ENCODE data around the gene PHYH. TPM values are rescaled to one million over a fixed set of nuclear protein-coding genes. Genes with fewer than 3 reads are reported as not detected.
"Not testable (repeated sequence)": the region's sequence is repeated elsewhere in the genome, so short reads cannot be mapped to it uniquely, and the experiment has no call there.

The PHYH gene
- total RNA-seq, 1 donor from 2014 or later = 177 TPM

DNA sequence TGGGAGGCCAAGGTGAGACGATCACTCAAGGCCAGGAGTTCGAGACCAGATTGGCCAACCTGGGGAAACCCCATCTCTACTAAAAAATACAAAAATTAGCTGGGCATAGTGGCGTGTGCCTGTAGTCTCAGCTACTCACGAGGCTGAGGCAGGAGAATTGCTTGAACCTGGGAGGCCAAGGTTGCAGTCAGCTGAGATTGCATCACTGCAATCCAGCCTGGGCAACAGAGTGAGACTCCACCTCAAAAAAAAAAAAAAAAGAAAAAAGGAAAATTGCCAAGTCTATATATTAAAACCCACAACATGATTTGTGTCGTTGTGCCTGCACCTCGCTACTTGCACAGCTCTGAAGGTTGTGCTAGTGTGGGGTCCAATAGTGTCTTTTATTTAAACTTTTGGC is 17.5 kb downstream of the PHYH start:
- DNase-seq; intact Hi-C loops (cut with micrococcal nuclease); ATAC-seq: not testable (repeated sequence)

DNA sequence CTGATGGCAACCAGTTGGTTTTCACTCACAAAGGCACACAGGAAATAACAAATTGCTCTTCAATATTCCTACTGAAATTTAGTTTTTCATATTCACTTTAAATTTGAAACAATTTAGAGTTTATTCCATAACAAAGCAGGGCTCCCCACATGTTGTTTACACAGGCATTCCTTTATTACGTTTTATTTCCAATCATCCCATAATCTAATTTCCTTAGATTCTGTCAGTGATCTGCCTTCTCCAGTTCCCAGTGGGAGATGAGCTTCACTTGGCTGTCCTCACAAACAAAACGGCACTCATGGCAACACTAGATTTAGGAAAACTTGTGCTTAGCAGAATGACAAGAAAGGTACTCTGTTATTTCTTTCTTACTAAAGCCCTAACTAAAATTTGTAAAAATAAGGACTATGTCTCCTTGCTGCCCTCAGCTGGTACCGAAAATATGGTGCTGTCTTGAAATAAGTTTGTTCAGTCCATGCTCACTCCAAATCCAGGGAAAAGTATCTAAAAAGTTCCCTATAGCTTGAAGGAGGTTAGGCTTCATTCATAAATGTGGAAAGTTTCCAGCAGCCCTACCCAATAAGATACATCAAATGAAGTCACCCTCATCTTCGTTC is 23.0 kb downstream of the PHYH start:
- DNase-seq (no peak), ATAC-seq (no peak)
- intact Hi-C loops (cut with micrococcal nuclease) = no loop called here

DNA sequence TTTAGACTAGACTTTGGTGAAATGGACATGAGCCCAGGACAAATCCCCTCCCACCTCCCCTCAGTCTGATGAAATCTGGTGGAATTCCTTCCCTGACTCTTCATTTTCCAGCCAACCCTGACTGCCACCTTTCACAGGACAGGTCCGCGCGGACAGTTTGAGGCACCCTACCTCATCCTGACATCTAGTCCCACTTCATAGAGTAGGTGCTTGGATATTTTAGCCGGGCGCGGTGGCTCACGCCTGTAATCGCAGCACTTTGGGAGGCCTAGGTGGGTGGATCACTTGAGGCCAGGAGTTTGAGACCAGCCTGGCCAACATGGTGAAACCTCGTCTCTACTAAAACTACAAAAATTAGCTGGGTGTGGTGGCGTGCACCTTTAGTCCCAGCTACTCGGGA is 23.7 kb downstream of the PHYH start:
- intact Hi-C loops (cut with micrococcal nuclease); DNase-seq; ATAC-seq: not testable (repeated sequence)

GRCh38 chr10:13272164-13272571 is 27.7 kb downstream of the PHYH start:
- ATAC-seq (peak; percentile 85), DNase-seq (peak; percentile 66)
- intact Hi-C loops (cut with micrococcal nuclease) = no loop called here

GRCh38 chr10:13271552-13272163 is 28.2 kb downstream of the PHYH start:
- DNase-seq (peak; percentile 56), ATAC-seq (peak; percentile 47)
- intact Hi-C loops (cut with micrococcal nuclease) = no loop called here

- intact Hi-C loops (cut with micrococcal nuclease) = no loop called here
- DNase-seq (no peak), ATAC-seq (peak; percentile 78)
These were observed 28.9 kb downstream of the PHYH start for GRCh38 chr10:13270877-13271551.

- intact Hi-C loops (cut with micrococcal nuclease) = no loop called here
- no peak for DNase-seq
- ATAC-seq = no peak
These were observed 31.0 kb downstream of the PHYH start for GRCh38 chr10:13268841-13269240.

DNA sequence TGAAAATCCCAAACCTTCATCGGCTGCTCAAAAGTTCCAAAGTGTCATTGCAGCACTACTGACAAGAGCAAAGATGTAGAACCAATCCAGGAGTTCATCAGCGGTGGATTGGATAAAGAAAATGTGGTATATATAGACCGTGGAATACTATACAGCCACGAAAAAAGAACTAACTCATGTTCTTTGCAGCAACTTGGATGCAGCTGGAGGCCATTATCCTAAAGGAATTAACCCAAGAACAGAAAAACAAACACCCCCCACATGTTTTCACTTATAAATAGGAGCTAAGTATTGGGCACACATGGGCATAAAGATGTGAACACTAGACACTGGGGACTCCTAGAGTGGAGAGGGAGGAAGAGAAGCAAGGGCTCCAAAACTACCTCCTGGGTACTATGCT is 31.6 kb downstream of the PHYH start:
- no peak for ATAC-seq
- intact Hi-C loops (cut with micrococcal nuclease) = no loop called here
- no peak for DNase-seq

DNA sequence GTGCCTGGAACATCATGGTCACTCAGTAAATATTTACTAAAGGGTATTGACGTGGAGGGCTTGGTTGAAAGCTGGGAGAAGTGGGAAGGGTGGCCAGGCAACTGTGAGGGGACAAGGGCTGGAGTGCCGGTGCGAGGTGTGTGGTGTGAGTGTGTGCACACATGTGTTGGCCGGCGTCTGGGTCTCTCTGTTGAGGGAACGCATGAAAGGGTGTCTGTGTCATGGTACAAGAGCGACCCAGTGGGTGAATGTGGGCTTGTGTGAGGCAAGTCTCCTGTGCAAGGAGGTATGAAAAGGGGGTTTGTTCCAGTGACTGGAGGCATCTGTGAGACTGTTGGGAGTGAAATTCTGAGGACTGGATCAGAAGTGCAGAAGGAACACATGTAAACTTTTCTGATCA is 36.3 kb downstream of the PHYH start:
- no peak for ATAC-seq
- DNase-seq = no peak
- intact Hi-C loops (cut with micrococcal nuclease) = no loop called here

DNA sequence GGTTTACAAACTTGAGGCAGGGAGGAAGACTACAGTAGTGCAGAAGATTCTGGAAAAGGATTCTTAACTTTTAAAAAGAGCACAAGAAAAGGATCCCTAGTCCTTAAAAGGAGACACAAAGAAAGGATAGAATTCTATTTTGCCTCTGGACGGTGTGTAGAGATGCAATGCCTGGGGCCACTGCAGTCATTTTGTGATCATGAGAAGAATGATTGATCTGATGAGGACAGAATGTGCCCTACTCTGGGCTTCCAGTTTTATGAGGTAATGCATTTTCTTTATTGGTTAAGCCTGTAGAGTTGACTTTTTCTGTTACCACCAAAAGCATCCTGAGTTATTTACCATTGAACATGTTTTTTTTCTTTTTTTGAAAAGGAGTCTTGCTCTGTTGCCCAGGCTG is 37.4 kb downstream of the PHYH start:
- DNase-seq = no peak
- ATAC-seq = no peak
- intact Hi-C loops (cut with micrococcal nuclease) = no loop called here

DNA sequence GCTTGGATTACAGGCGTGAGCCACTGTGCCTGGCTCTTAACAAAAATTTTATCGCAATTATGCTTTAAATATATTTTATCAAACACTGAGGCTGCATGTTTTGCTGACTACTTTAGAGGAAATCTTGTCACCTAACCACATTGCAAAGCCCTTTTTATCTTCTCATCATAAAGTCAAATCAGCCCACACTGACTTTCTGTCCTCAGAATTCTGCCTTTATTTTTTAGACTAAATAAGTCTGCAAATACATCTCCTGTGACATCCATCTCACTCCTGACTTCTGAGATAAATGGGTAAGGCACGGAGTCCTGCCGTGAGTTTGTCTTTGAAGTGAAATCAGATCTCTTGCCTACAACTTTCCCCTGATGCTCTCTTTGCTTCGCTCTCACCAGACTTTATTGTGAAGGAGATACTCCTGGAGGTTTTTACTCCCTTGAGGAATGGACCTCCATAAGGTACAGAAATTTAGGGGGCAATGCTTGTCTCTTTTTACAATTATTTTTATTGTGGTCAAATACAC is 42.2 kb downstream of the PHYH start:
- no peak for DNase-seq
- ATAC-seq = no peak
- intact Hi-C loops (cut with micrococcal nuclease) = no loop called here

GRCh38 chr10:13256627-13257026 is 43.2 kb downstream of the PHYH start:
- intact Hi-C loops (cut with micrococcal nuclease) = no loop called here
- ATAC-seq (no peak), DNase-seq (no peak)

DNA sequence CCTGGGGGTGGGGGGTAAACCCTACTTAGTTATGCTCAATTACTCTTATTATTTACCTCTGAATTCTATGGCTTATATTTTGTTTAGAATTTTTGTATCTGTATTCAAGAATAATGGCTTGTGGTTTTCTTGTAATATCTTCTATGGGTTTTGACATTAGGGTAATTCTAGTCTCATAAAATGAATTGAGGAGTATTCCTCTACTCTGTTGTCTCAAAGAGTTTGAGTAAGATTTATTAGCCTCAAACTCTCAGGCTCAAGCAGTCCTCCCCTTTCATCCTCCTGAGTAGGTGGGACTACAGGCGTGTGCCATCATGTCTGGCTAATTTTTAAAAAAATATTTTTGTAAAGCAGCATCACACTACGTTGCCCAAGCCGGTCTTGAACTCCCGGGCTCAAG is 46.1 kb downstream of the PHYH start:
- intact Hi-C loops (cut with micrococcal nuclease) = no loop called here
- ATAC-seq (no peak), DNase-seq (no peak)

DNA sequence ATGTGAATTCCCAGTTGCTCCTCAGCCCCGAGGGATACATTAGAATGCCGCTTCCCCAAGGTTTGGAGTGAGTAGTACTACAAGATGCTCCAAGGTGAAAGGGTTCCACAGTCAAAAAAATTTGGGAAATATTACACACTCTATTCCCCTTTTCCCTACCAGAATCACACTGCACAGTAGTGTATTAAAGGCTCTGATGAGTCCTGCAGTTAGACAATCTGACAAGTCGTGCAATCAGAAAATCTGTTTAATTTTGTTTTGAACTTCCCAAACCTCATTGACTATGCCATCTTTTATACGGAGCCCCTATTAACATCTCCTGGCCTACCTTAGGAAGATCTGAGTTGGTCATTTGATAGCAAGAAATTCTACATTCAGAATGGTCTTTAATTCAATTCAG is 52.1 kb downstream of the PHYH start:
- no peak for DNase-seq
- ATAC-seq = no peak
- intact Hi-C loops (cut with micrococcal nuclease) = no loop called here

DNA sequence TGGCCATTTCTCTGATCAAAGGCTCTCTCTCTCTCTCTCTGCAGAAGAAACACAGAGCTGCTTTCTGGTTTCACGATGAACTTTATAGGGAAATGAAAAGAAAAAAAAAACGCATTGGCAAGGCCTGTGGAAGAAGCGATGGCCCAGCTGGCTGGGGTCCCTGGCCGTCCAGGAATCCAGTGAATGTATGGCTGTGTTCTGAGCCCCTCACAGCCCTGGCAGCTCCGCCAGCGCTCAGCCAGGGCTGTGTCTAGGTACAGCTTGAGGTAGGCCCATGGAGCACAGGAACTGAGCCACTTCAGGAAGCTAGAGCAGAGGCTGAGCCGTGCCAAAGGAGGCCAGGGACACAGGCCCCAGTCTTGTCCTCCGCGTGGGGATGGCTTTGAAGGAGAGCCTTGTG is 52.6 kb downstream of the PHYH start:
- no peak for DNase-seq
- intact Hi-C loops (cut with micrococcal nuclease) = no loop called here
- no peak for ATAC-seq

- ATAC-seq; DNase-seq; intact Hi-C loops (cut with micrococcal nuclease): not testable (repeated sequence)
These were observed 57.6 kb downstream of the PHYH start for GRCh38 chr10:13242260-13242659.

GRCh38 chr10:13241613-13242012 is 58.3 kb downstream of the PHYH start:
- intact Hi-C loops (cut with micrococcal nuclease) = no loop called here
- no peak for DNase-seq
- ATAC-seq = no peak

GRCh38 chr10:13239923-13240322 is 59.9 kb downstream of the PHYH start:
- ATAC-seq (no peak), DNase-seq (no peak)
- intact Hi-C loops (cut with micrococcal nuclease) = no loop called here

DNA sequence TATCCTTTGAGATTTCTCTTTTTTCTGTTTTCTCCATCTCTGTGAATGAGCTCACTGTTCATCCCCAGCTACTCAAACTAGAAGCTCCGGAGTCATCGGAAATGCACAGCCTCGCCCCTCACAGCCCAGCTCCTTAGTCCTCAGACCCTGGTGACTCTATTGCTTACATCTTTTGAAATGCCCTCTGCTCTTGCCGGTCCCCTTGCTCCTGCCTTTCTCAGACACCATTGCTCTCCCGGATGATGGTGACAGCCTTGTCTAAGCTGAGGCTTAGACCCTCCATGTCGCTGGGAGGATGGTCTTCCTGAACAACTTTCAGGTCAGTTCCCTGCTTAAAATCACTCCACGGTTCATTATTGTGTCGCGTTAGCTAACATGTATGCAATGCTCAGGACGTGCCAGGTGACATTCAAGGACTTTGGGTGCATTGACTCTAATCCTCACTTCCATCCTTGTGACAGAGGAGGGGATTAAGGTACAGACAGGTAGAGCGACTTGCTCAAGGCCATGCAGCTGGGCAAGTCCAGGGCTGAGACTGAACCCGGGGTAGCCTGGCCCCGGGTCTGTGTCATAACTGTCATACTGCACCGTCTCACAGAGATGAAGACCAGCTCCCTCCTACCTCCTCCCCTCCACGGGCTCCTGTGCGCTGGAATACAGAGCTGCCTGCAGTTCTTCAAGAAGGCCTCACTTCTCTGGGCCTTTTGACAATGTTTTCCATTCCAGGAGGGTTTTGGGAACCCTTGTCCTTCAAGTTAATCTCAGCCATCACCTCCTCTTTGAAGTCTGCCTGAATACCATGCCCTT is 61.4 kb downstream of the PHYH start:
- DNase-seq (no peak), ATAC-seq (no peak)
- intact Hi-C loops (cut with micrococcal nuclease) = no loop called here

DNA sequence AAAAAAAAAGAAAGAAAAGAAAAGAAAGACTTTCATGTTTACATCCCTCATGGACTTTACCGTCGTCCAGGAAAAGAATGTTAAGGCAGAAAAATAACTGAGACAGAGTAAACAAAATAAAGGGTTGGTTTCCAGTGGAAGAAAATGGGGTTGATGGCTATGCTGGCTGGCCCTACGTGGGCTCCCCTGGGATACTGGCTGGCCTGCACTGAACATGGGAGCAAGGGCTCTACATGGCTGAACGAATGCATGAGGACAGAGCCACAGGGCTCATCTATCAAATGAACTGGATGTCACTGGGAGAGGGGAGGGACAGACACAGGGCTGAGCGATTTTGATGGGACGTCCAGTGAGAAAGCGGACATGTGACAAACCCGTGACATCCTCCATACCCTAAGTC is 63.2 kb downstream of the PHYH start:
- intact Hi-C loops (cut with micrococcal nuclease) = no loop called here
- no peak for ATAC-seq
- DNase-seq = no peak

All from left ventricle myocardium superior (tissue), 1 donor.